ENCODE data around the gene ZNF283. TPM values are rescaled to one million over a fixed set of nuclear protein-coding genes. Genes with fewer than 3 reads are reported as not detected.
"Not testable (repeated sequence)": the region's sequence is repeated elsewhere in the genome, so short reads cannot be mapped to it uniquely, and the experiment has no call there.

The ZNF283 gene
- total and polyA plus RNA-seq, 7 donors: 0.79 to 8.7 (median 4.3) TPM

GRCh38 chr19:43812259-43812658 is 14.9 kb upstream of the ZNF283 start:
- intact Hi-C loops (cut with DNase I): no loop called here
- Histone ChIP-seq H3K9me3 (no peaks in the 10 kb centered on the region), H3K27ac (no peak overlapping the region), H3K27me3 (ENCODE audit: insufficient read depth in 3 of 3, low read length in 2 of 3) (peaks cover 0 to 6% (median 0%) of the 10 kb centered on the region in 3 donors), H3K4me1 (no peaks in the 10 kb centered on the region), H3K4me3 (no peak overlapping the region), H3K36me3 (ENCODE audit: insufficient read depth in 1 of 2, low read depth in 1 of 2) (no peaks in the 10 kb centered on the region)
- no peak for DNase-seq
- 39 to 68% (median 39%) methylated on average over 1 of the region's 1 CpG for WGBS, 3 donors
- no peak for ATAC-seq
- no peak for TF ChIP-seq CTCF (IDR thresholded peaks at IDR 0.05)

GRCh38 chr19:43812688-43813087 is 14.4 kb upstream of the ZNF283 start:
- 48 to 55% (median 54%) methylated on average over 6 of the region's 6 CpGs for WGBS, 3 donors
- DNase-seq (no peak), ATAC-seq (no peak)
- no peaks in the 10 kb centered on the region for H3K9me3 ChIP-seq
- intact Hi-C loops (cut with DNase I): no loop called here
- no peaks in the 10 kb centered on the region for H3K4me1 ChIP-seq
- no peak overlapping the region for H3K27ac ChIP-seq
- no peaks in the 10 kb centered on the region for H3K36me3 ChIP-seq (ENCODE audit: insufficient read depth in 1 of 2, low read depth in 1 of 2)
- TF ChIP-seq CTCF (IDR thresholded peaks at IDR 0.05): no peak
- H3K4me3 ChIP-seq: no peak overlapping the region
- peaks cover 0 to 3% (median 0%) of the 10 kb centered on the region in 3 donors for H3K27me3 ChIP-seq (ENCODE audit: insufficient read depth in 3 of 3, low read length in 2 of 3)

GRCh38 chr19:43814663-43815352 is 12.3 kb upstream of the ZNF283 start:
- H3K4me3 ChIP-seq: no peak overlapping the region
- peaks cover 0 to 2% (median 0%) of the 10 kb centered on the region in 3 donors for H3K27me3 ChIP-seq (ENCODE audit: insufficient read depth in 3 of 3, low read length in 2 of 3)
- no peaks in the 10 kb centered on the region for H3K4me1 ChIP-seq
- no peak for TF ChIP-seq CTCF (IDR thresholded peaks at IDR 0.05)
- intact Hi-C loops (cut with DNase I): no loop called here
- no peak overlapping the region for H3K27ac ChIP-seq
- 79 to 82% (median 81%) methylated on average over 5 of the region's 5 CpGs for WGBS, 3 donors
- no peak for DNase-seq
- no peak for ATAC-seq
- H3K9me3 ChIP-seq: no peaks in the 10 kb centered on the region
- no peaks in the 10 kb centered on the region for H3K36me3 ChIP-seq (ENCODE audit: insufficient read depth in 1 of 2, low read depth in 1 of 2)

GRCh38 chr19:43817454-43817853 is 9.7 kb upstream of the ZNF283 start:
- WGBS, 3 donors: 80 to 90% (median 83%) methylated on average over 1 of the region's 1 CpG
- DNase-seq; H3K27ac ChIP-seq; ATAC-seq; H3K4me1 ChIP-seq; H3K4me3 ChIP-seq; H3K36me3 ChIP-seq (ENCODE audit: insufficient read depth in 1 of 2, low read depth in 1 of 2); H3K9me3 ChIP-seq; intact Hi-C loops (cut with DNase I): not testable (repeated sequence)
- H3K27me3 ChIP-seq (ENCODE audit: insufficient read depth in 3 of 3, low read length in 2 of 3): peaks cover 0 to 19% (median 10%) of the 10 kb centered on the region in 3 donors

GRCh38 chr19:43818500-43818899 is 8.6 kb upstream of the ZNF283 start:
- intact Hi-C loops (cut with DNase I): no loop called here
- peaks cover 0 to 19% (median 10%) of the 10 kb centered on the region in 3 donors for H3K27me3 ChIP-seq (ENCODE audit: insufficient read depth in 3 of 3, low read length in 2 of 3)
- H3K4me1 ChIP-seq: no peaks in the 10 kb centered on the region
- DNase-seq: no peak
- no peak for ATAC-seq
- H3K27ac ChIP-seq: no peak overlapping the region
- H3K9me3 ChIP-seq: no peaks in the 10 kb centered on the region
- H3K36me3 ChIP-seq (ENCODE audit: insufficient read depth in 1 of 2, low read depth in 1 of 2): no peaks in the 10 kb centered on the region
- 78 to 79% (median 79%) methylated on average over 5 of the region's 5 CpGs for WGBS, 3 donors
- TF ChIP-seq CTCF (IDR thresholded peaks at IDR 0.05): no peak
- no peak overlapping the region for H3K4me3 ChIP-seq

Measured in psoas muscle (tissue), 8 donors.